ENCODE results near the gene SMIM5.

The SMIM5 gene

GRCh38 chr17:75645501-75645888 is 12.3 kb downstream of the SMIM5 start:
- TF ChIP-seq, protein P1, sequence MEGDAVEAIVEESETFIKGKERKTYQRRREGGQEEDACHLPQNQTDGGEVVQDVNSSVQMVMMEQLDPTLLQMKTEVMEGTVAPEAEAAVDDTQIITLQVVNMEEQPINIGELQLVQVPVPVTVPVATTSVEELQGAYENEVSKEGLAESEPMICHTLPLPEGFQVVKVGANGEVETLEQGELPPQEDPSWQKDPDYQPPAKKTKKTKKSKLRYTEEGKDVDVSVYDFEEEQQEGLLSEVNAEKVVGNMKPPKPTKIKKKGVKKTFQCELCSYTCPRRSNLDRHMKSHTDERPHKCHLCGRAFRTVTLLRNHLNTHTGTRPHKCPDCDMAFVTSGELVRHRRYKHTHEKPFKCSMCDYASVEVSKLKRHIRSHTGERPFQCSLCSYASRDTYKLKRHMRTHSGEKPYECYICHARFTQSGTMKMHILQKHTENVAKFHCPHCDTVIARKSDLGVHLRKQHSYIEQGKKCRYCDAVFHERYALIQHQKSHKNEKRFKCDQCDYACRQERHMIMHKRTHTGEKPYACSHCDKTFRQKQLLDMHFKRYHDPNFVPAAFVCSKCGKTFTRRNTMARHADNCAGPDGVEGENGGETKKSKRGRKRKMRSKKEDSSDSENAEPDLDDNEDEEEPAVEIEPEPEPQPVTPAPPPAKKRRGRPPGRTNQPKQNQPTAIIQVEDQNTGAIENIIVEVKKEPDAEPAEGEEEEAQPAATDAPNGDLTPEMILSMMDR (IDR thresholded peaks at IDR 0.05; ENCODE audit: control insufficient read depth, extremely low read depth, insufficient read depth): no peak
- DNase-seq (ENCODE audit: low read depth): no peak
- H3K4me3 ChIP-seq (ENCODE audit: low read depth, low read length): no peak overlapping the region

DNA sequence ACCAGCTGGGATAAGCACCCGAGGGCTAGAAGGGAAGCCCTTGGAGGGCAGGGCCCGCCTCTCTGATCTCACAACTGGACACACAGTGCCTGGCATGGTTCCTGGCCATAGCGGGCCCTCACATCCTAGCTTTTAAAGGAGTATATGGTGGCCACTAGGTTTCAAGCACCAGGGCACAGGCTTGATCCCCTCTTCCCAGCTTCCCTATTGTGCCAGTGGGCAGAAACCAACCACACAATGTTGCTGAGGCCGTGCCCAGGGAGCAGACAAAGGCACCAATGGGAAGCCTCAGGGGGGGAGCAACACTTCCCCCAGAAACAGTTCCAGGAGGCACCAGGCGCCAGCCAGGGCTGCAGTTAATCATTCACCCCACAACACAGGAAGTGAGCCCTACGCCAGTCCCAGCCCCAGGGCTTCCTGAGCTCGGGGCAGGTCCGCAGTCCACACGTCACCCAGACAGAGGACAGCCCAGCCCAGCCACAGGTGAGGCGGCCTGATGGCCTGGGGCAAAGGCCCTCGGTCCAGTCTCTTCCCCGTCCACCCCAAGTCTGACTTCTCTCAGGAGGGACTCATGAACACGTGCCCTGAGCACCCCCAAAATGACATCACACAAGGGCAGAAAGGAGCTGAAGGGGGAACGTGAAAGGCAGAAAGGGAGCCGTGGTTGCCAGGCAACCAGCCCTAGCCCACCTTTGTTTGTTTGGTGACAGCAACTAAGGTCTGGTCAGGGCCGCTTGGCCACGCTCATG is 12.8 kb downstream of the SMIM5 start:
- no peak for DNase-seq (ENCODE audit: low read depth)
- TF ChIP-seq, protein P1 (IDR thresholded peaks at IDR 0.05; ENCODE audit: control insufficient read depth, extremely low read depth, insufficient read depth): no peak
- H3K4me3 ChIP-seq (ENCODE audit: low read depth, low read length): no peak overlapping the region

DNA sequence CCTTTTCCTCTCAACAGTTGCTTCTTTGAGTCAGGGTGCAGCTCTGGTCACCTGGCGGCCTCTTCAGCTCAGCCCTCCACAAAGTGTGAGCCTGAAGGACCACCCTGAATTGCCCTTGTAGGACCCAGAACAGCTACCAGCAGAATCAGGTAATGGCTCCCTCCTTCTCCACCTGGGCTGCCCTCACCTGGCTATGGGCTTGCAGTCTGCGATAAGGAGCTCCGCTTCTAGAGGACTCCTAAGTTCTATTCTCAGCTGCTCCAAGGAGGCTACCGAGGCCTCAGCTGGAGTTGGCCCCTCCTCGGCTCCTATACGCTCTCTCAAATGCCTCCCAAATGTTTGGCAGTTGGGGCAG is 13.4 kb downstream of the SMIM5 start:
- no peak overlapping the region for H3K4me3 ChIP-seq (ENCODE audit: low read depth, low read length)
- DNase-seq (ENCODE audit: low read depth): no peak
- TF ChIP-seq, protein P1 (IDR thresholded peaks at IDR 0.05; ENCODE audit: control insufficient read depth, extremely low read depth, insufficient read depth): no peak

GRCh38 chr17:75647061-75647460 is 13.8 kb downstream of the SMIM5 start:
- no peak for DNase-seq (ENCODE audit: low read depth)
- TF ChIP-seq, protein P1 (IDR thresholded peaks at IDR 0.05; ENCODE audit: control insufficient read depth, extremely low read depth, insufficient read depth): no peak
- no peak overlapping the region for H3K4me3 ChIP-seq (ENCODE audit: low read depth, low read length)

DNA sequence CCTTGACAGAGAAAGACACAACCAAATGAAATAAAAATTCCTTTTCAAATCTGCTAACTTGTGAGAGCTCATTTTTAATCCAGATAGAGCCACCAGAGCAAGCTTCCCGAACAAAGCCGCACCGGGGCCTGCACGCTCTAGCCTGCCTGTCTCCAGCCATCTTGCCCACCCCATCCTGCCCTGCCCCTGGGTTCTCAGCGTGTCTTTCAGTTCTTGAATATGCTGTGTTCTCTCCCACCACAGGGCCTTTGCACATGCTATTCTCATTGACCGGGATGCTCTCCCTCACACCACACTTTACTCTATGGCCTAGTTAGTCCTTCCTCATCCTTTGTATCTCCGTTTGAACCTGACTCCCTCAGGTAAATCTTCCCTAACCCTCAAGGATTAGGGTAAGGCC is 14.7 kb downstream of the SMIM5 start:
- no peak for DNase-seq (ENCODE audit: low read depth)
- no peak overlapping the region for H3K4me3 ChIP-seq (ENCODE audit: low read depth, low read length)
- TF ChIP-seq, protein P1 (IDR thresholded peaks at IDR 0.05; ENCODE audit: control insufficient read depth, extremely low read depth, insufficient read depth): no peak

- DNase-seq (ENCODE audit: low read depth): no peak
- TF ChIP-seq, protein P1 (IDR thresholded peaks at IDR 0.05; ENCODE audit: control insufficient read depth, extremely low read depth, insufficient read depth): no peak
- H3K4me3 ChIP-seq (ENCODE audit: low read depth, low read length): no peak overlapping the region
Measured at GRCh38 chr17:75649687-75650086, 16.5 kb downstream of the SMIM5 start.

DNA sequence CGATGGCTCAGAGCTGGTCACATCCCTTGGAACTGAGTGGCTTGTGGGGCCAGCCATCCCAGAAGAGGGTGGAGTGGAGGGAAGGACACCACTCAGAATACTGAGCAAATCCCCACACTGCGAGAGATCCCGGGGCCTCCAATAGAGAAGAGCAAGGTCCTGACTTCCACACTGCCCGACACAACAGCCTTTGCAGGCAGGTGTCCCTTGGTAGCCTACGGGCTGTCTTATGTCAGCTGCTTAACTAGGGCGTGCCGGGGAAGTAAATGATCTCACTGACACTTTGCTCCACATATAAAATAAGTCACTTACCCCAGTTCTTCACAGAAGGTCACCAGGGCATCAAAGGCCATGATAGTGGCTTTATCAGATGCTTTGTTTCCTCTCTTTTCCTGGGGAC is 17.6 kb downstream of the SMIM5 start:
- H3K4me3 ChIP-seq (ENCODE audit: low read depth, low read length): no peak overlapping the region
- TF ChIP-seq, protein P1 (IDR thresholded peaks at IDR 0.05; ENCODE audit: control insufficient read depth, extremely low read depth, insufficient read depth): no peak
- DNase-seq (ENCODE audit: low read depth): no peak
